ENCODE data around the gene TEDC1. TPM values are rescaled to one million over a fixed set of nuclear protein-coding genes. Genes with fewer than 3 reads are reported as not detected.

The TEDC1 gene
- total RNA-seq, 4 donors from 2014 or later = 0.51 to 11.0 (median 9.4) TPM; not detected in 1

DNA sequence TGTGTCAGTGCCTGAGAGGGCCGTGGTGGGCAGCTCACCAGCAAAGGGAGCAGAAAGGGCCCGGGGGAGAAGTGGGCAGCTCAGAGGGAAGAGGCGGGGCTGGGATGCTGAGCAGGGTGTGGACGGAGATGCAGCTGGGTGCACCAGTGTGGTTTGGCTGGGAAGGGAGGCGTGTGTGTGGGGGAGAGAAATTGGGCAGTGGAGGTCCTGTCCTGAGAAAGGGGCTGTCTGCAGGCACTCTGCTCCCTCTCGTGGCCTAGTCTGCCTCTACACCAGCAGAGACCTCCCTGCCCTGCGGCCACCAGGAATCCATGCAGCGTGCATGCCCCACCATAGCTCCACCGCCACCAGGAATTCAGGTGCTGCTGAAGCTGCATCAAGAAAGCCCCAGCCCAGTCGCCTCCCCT is 41.7 kb downstream of the TEDC1 start:
- intact Hi-C loops (cut with DNase I; ENCODE audit: low total_unique reads) = no loop called here
- no peak for DNase-seq
- H3K9me3 ChIP-seq = no peaks in the 10 kb centered on the region
- H3K4me3 ChIP-seq = no peak overlapping the region
- H3K27me3 ChIP-seq = no peaks in the 10 kb centered on the region
- no peak overlapping the region for H3K27ac ChIP-seq
- peaks cover 0 to 9% of the 10 kb centered on the region in 2 donors for H3K4me1 ChIP-seq
- no peaks in the 10 kb centered on the region for H3K36me3 ChIP-seq
- no peak for TF ChIP-seq CTCF (IDR thresholded peaks at IDR 0.05)
- TF ChIP-seq POLR2A (IDR thresholded peaks at IDR 0.05) = no peak

DNA sequence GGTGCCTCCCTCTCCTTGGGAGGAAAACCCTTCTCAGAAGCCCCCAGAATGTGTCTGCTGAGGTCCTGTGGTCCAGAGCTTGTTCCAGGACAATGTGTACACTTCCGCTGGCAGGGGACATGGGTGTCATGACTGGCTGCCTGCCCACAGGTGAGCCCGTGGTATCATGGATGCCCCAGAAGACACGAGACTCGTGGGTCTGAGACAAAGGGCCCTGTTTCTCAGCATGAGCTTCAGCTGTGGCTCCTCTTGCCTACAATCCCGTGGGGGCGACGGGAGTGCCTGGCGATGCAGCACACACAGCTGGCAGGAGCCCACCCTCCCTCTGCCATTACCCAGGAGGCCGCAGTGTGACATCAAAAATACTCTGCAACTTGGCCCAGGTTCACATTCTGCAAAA is 42.3 kb downstream of the TEDC1 start:
- Histone ChIP-seq H3K27me3 (no peaks in the 10 kb centered on the region), H3K36me3 (no peaks in the 10 kb centered on the region), H3K4me3 (no peak overlapping the region), H3K9me3 (no peaks in the 10 kb centered on the region), H3K27ac (no peak overlapping the region), H3K4me1 (peaks cover 0 to 8% of the 10 kb centered on the region in 2 donors)
- TF ChIP-seq POLR2A (IDR thresholded peaks at IDR 0.05) (no peak), CTCF (IDR thresholded peaks at IDR 0.05) (no peak)
- intact Hi-C loops (cut with DNase I; ENCODE audit: low total_unique reads) = no loop called here
- no peak for DNase-seq

DNA sequence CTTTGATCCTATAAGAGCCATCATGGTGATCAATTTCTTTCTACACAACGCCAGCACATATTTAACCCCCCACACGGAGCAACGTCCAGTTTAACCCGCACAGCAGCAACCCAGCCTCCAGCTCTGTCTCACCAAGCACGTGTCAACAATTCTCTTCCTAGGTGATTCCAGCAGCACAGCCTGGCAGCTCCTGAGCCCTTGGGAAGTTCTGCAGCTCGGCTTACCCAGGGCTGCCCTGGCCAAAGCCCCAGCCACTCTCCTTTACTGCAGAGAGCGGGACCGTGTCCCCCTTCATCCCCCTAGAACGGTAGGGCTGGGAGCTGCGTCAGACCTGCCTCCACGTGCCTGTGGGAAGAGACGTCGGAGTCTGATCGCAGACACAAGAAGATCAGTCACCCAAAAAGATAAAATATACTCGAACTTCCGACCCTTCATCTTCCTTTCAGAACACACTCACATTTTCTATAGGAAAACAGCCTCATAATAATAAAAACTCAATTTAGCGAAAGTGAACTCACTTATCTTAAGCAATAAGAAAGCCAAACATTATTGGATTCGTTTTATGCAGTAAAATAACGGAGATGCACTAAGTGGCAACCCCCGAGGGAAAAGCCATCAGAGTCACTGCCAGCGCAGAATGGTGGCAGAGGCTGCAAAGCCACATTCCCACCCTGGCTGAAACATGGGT is 42.9 kb downstream of the TEDC1 start:
- intact Hi-C loops (cut with DNase I; ENCODE audit: low total_unique reads) = no loop called here
- H3K27me3 ChIP-seq = no peaks in the 10 kb centered on the region
- no peak for DNase-seq

DNA sequence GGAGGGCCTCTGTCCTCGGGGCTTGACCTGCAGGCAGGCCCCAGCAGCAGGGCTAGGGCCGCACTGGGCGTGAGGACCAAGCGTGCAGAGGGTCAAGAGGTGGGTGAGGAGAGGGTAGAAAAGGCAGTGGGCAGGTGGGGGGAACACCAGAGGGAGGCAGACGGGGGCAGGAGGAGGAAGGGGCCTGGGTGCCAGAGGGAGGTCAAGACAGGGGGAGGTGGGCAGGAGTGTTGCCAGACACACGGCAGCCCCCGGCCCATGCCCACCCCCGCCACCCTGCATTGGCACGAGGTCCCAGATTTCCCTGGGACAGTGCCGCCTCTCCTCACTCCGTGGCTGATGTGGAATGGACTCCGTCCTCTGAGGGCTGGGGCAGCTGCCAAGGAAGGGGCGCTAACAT is 43.5 kb downstream of the TEDC1 start:
- Histone ChIP-seq H3K4me1 (peaks cover 0 to under 1% of the 10 kb centered on the region in 2 donors), H3K27me3 (no peaks in the 10 kb centered on the region), H3K27ac (no peak overlapping the region), H3K9me3 (no peaks in the 10 kb centered on the region), H3K4me3 (no peak overlapping the region), H3K36me3 (no peaks in the 10 kb centered on the region)
- TF ChIP-seq POLR2A (IDR thresholded peaks at IDR 0.05) (no peak), CTCF (IDR thresholded peaks at IDR 0.05) (no peak)
- intact Hi-C loops (cut with DNase I; ENCODE audit: low total_unique reads) = no loop called here
- no peak for DNase-seq

More for the DNA sequence above, 42.9 kb downstream of the TEDC1 start:
- H3K36me3 ChIP-seq = no peaks in the 10 kb centered on the region
- TF ChIP-seq CTCF (IDR thresholded peaks at IDR 0.05) (no peak), POLR2A (IDR thresholded peaks at IDR 0.05) (no peak)
- H3K4me3 ChIP-seq = no peak overlapping the region
- no peak overlapping the region for H3K27ac ChIP-seq
- H3K4me1 ChIP-seq = peaks cover 0 to 7% of the 10 kb centered on the region in 2 donors
- no peaks in the 10 kb centered on the region for H3K9me3 ChIP-seq

DNA sequence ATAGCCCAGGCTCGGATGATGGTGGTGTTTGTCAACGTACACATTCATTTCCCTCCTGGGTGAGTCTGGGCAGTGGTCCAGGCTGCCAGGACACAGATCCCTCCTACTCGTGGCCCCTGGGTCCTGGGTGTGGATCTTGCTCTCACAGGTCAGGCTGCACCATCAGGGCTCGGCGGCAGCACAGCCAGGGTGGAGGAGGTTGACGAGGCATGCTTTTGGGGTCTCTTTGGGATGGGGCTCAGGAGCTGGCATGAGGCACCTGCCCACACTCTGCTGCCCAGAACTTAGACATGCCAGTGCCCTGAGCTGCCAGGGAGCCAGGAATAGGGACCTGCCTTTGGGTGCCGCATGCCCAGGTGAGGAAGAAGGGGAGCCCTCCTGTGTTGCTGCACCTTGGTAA is 45.0 kb downstream of the TEDC1 start:
- H3K9me3 ChIP-seq = no peaks in the 10 kb centered on the region
- no peak for DNase-seq
- intact Hi-C loops (cut with DNase I; ENCODE audit: low total_unique reads) = no loop called here
- TF ChIP-seq CTCF (IDR thresholded peaks at IDR 0.05) (no peak), POLR2A (IDR thresholded peaks at IDR 0.05) (no peak)
- no peaks in the 10 kb centered on the region for H3K27me3 ChIP-seq
- H3K4me3 ChIP-seq = no peak overlapping the region
- H3K27ac ChIP-seq = no peak overlapping the region
- no peaks in the 10 kb centered on the region for H3K4me1 ChIP-seq
- no peaks in the 10 kb centered on the region for H3K36me3 ChIP-seq
